Keratinocyte (primary cell): ENCODE results near the gene SEMA4D. TPM values are rescaled to one million over a fixed set of nuclear protein-coding genes. Genes with fewer than 3 reads are reported as not detected.

ENCODE experiments used
- DNase-seq: peaks from one replicate; pipeline ENCODE4 v3.0.0-alpha.2; 2011; ENCODE audit warnings: low read depth, missing footprints, low spot score
- FAIRE-seq: peaks from 2 replicates; lab custom pipeline; 2011; peaks lifted over from hg19 to GRCh38; lab: Jason Lieb, UNC
- H2AFZ ChIP-seq: 2 replicates; pipeline ENCODE4 v1.6.0; 2012; ENCODE audit warnings: low read length, control low read depth, inconsistent platforms; ENCODE audit not compliant: control insufficient read depth
- H3K27ac ChIP-seq: 2 replicates; pipeline ENCODE4 v1.5.1; 2011; ENCODE audit warnings: low read length; ENCODE audit not compliant: control insufficient read depth, insufficient read depth
- H3K27me3 ChIP-seq: 3 replicates; pipeline ENCODE4 v1.6.0; 2011; ENCODE audit warnings: low read length; ENCODE audit not compliant: control insufficient read depth, insufficient read depth; ENCODE audit errors: extremely low read depth
- H3K36me3 ChIP-seq, 2 experiments: 2 replicates in 1 of 2; 3 replicates in 1 of 2; pipeline ENCODE4 v1.5.1; 2011; ENCODE audit warnings: low read length in 2 of 2, mild to moderate bottlenecking in 1 of 2; ENCODE audit not compliant: control insufficient read depth in 2 of 2, insufficient read depth in 2 of 2; ENCODE audit errors: extremely low read depth in 1 of 2
- H3K4me1 ChIP-seq: 3 replicates; pipeline ENCODE4 v1.5.1; 2011; ENCODE audit warnings: low read length; ENCODE audit not compliant: control insufficient read depth, insufficient read depth; ENCODE audit errors: extremely low read depth
- H3K4me2 ChIP-seq: 3 replicates; pipeline ENCODE4 v1.6.0; 2011; ENCODE audit warnings: low read depth, low read length; ENCODE audit not compliant: control insufficient read depth, insufficient read depth; ENCODE audit errors: extremely low read depth
- H3K4me3 ChIP-seq, 3 experiments: fragments of 200-600 bp in 1 of 3; sonication (generic) in 1 of 3; 2 replicates in 2 of 3; 3 replicates in 1 of 3; pipeline ENCODE4 v1.5.1; 2011 to 2016; ENCODE audit warnings: low read length in 3 of 3, mild to moderate bottlenecking in 3 of 3, control low read depth in 2 of 3, inconsistent platforms in 1 of 3, low read depth in 1 of 3, mixed read lengths in 1 of 3, mixed run types in 1 of 3, moderate library complexity in 1 of 3; ENCODE audit not compliant: control insufficient read depth in 2 of 3, insufficient read depth in 2 of 3; ENCODE audit errors: extremely low read depth in 1 of 3
- H3K79me2 ChIP-seq: 2 replicates; pipeline ENCODE4 v1.6.0; 2012; ENCODE audit warnings: low read length; ENCODE audit not compliant: control insufficient read depth, insufficient read depth
- H3K9ac ChIP-seq: 3 replicates; pipeline ENCODE4 v1.6.0; 2011; ENCODE audit warnings: low read length; ENCODE audit not compliant: control insufficient read depth, insufficient read depth; ENCODE audit errors: extremely low read depth
- H3K9me1 ChIP-seq: 3 replicates; pipeline ENCODE4 v1.6.0; 2011; ENCODE audit warnings: low read length; ENCODE audit not compliant: control insufficient read depth, insufficient read depth; ENCODE audit errors: extremely low read depth
- H3K9me3 ChIP-seq: 2 replicates; pipeline ENCODE4 v1.5.1; 2012; ENCODE audit warnings: low read depth, low read length; ENCODE audit not compliant: control insufficient read depth
- H4K20me1 ChIP-seq: 3 replicates; pipeline ENCODE4 v1.6.0; 2011; ENCODE audit warnings: low read length; ENCODE audit not compliant: control insufficient read depth, insufficient read depth; ENCODE audit errors: extremely low read depth
- EZH2 ChIP-seq: IDR thresholded peaks from one replicate; pipeline ENCODE4 v1.6.1; 2012; ENCODE audit warnings: inconsistent platforms, mild to moderate bottlenecking, low read length, moderate library complexity
- dilution Hi-C: fragments of 300-500 bp; cut with MboI; formaldehyde crosslinking; loops from one replicate; pipeline ENCODE4 v1.7.0; 2020; ENCODE audit warnings: low sequenced_read_pairs; ENCODE audit not compliant: extremely low pct_ligation_motif_present
- polyA plus RNA-seq, 5 experiments: library from polyadenylated mRNA; depleted of rRNA in 3 of 5; stranded (reverse) in 3 of 5; stranded (forward) in 1 of 5; unstranded in 1 of 5; fragments of >200 nt; gene quantifications; 1 replicate in 1 of 5; 2 replicates in 3 of 5; 3 replicates in 1 of 5; pipeline versions ENCODE4 v1.2.1 to v1.2.3, GENCODE V29; 2011 to 2012; ENCODE audit warnings: missing spikeins in 2 of 5, low read depth in 1 of 5, low replicate concordance in 1 of 5
- TF ChIP-seq, protein P1 (sequence below), 3 experiments: IDR thresholded peaks in 1 of 3; conservative IDR thresholded peaks in 1 of 3; optimal IDR thresholded peaks in 1 of 3; 2 replicates in 2 of 3; 3 replicates in 1 of 3; pipeline versions ENCODE3 to v1.5.1; 2011; ENCODE audit warnings: low read length in 3 of 3, mild to moderate bottlenecking in 3 of 3, moderate library complexity in 2 of 3, control low read depth in 1 of 3, inconsistent platforms in 1 of 3; ENCODE audit not compliant: insufficient read depth in 2 of 3; ENCODE audit errors: extremely low read depth in 1 of 3

Gene SEMA4D
- polyA plus RNA-seq, 1 donor (not counting 4 experiments of a cell fraction or from before 2014, with no cell fraction given): 0.43 TPM

DNA sequence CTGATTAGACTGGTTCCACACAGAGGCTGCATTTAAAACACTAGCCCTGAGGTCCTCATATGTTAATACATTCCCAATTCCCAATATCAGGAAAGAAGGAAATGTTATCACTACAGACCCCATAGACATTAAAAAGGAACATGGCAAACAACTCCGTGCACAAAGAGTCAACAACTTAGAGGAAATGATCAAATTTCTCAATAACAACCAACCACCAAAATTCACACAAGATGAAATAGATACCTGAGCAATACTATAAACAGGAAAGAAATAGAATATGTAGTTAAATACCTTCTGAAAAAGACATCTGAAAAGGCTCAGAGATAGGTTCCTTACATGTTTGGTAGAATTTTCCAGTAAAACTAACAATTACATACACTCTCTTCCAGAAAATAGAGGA is 28.9 kb downstream of the SEMA4D start:
- H3K4me3 ChIP-seq: no peak overlapping the region
- no peaks in the 10 kb centered on the region for H3K79me2 ChIP-seq
- no peak for TF ChIP-seq EZH2
- TF ChIP-seq, protein P1, sequence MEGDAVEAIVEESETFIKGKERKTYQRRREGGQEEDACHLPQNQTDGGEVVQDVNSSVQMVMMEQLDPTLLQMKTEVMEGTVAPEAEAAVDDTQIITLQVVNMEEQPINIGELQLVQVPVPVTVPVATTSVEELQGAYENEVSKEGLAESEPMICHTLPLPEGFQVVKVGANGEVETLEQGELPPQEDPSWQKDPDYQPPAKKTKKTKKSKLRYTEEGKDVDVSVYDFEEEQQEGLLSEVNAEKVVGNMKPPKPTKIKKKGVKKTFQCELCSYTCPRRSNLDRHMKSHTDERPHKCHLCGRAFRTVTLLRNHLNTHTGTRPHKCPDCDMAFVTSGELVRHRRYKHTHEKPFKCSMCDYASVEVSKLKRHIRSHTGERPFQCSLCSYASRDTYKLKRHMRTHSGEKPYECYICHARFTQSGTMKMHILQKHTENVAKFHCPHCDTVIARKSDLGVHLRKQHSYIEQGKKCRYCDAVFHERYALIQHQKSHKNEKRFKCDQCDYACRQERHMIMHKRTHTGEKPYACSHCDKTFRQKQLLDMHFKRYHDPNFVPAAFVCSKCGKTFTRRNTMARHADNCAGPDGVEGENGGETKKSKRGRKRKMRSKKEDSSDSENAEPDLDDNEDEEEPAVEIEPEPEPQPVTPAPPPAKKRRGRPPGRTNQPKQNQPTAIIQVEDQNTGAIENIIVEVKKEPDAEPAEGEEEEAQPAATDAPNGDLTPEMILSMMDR (optimal IDR thresholded peaks at IDR 0.05 in 1 of 3, IDR thresholded peaks at IDR 0.05 in 1 of 3, conservative IDR thresholded peaks at IDR 0.05 in 1 of 3; ENCODE audit: extremely low read depth in 1 of 3, insufficient read depth in 2 of 3, low read length in 3 of 3): no peak
- no peak overlapping the region for H3K27ac ChIP-seq
- H3K36me3 ChIP-seq: no peaks in the 10 kb centered on the region
- H4K20me1 ChIP-seq: no peaks in the 10 kb centered on the region
- no peaks in the 10 kb centered on the region for H3K9me1 ChIP-seq
- H3K9ac ChIP-seq: no peak overlapping the region
- no peak overlapping the region for H2AFZ ChIP-seq
- DNase-seq (no peak), FAIRE-seq (no peak)
- no peaks in the 10 kb centered on the region for H3K4me1 ChIP-seq
- no peaks in the 10 kb centered on the region for H3K27me3 ChIP-seq
- H3K4me2 ChIP-seq: no peak overlapping the region
- dilution Hi-C loops: no loop called here
- H3K9me3 ChIP-seq: no peaks in the 10 kb centered on the region

DNA sequence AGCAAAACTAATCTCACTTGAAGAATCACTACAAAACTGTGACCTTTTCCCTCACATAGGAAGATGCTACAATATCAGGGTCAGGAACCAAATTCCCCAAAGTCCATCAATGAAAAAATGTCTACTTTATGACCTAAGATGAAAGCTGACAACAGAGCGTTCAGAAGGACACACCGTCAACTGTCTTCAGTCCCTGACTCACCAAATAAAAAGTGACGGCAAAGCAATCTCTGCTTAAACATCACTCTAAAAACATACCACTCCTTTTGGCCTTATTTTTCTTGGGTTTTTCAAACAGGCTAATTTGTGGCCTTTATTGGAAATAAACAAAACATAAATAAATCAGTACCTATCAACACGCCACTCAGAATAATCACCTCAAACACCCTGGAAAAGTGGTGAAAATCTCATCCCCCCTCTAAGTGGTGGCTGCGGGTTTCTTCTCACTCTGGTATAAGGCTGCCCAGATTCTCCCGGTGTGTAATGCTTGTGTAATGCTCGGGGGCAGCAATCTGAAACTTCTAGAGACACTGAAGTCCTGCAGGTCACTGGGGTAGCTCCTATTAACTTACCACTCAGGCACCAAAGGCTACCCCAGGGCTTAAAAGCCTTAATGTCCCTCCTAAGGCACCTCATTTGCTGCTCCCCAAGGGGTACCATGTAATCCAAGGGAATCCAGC is 29.5 kb downstream of the SEMA4D start:
- no peaks in the 10 kb centered on the region for H3K36me3 ChIP-seq
- no peak overlapping the region for H3K27ac ChIP-seq
- H4K20me1 ChIP-seq: no peaks in the 10 kb centered on the region
- no peaks in the 10 kb centered on the region for H3K9me3 ChIP-seq
- no peaks in the 10 kb centered on the region for H3K9me1 ChIP-seq
- TF ChIP-seq EZH2: no peak
- TF ChIP-seq, protein P1 (optimal IDR thresholded peaks at IDR 0.05 in 1 of 3, IDR thresholded peaks at IDR 0.05 in 1 of 3, conservative IDR thresholded peaks at IDR 0.05 in 1 of 3; ENCODE audit: extremely low read depth in 1 of 3, insufficient read depth in 2 of 3, low read length in 3 of 3): no peak
- DNase-seq (no peak), FAIRE-seq (no peak)
- H3K27me3 ChIP-seq: no peaks in the 10 kb centered on the region
- H3K4me1 ChIP-seq: no peaks in the 10 kb centered on the region
- dilution Hi-C loops: no loop called here
- no peaks in the 10 kb centered on the region for H3K79me2 ChIP-seq
- H3K9ac ChIP-seq: no peak overlapping the region
- no peak overlapping the region for H2AFZ ChIP-seq
- H3K4me2 ChIP-seq: no peak overlapping the region
- H3K4me3 ChIP-seq: no peak overlapping the region
